ENCODE results near the gene HOXD11.
A peak's percentile ranks its signal among the peaks of the same experiment; 100 is the strongest.

Gene HOXD11

GRCh38 chr2:176076796-176077195 lies 30.3 kb upstream of the HOXD11 start:
- Mint-ChIP-seq H3K27me3 (peaks cover 80% of the 10 kb centered on the region), H3K9me3 (no peaks in the 10 kb centered on the region), H3K36me3 (ENCODE audit: low read depth) (no peaks in the 10 kb centered on the region), H3K4me1 (ENCODE audit: low read depth) (peaks cover 25% of the 10 kb centered on the region), H3K4me3 (no peak overlapping the region), H3K27ac (no peak overlapping the region)
- intact Hi-C loops (cut with micrococcal nuclease): no loop called here

GRCh38 chr2:176078541-176079284 lies 28.4 kb upstream of the HOXD11 start:
- Mint-ChIP-seq H3K9me3 (no peaks in the 10 kb centered on the region), H3K4me3 (no peak overlapping the region), H3K27ac (no peak overlapping the region), H3K27me3 (peaks cover 81% of the 10 kb centered on the region), H3K4me1 (ENCODE audit: low read depth) (peaks cover 31% of the 10 kb centered on the region), H3K36me3 (ENCODE audit: low read depth) (no peaks in the 10 kb centered on the region)
- intact Hi-C loops (cut with micrococcal nuclease): no loop called here

GRCh38 chr2:176079285-176079830 lies 27.7 kb upstream of the HOXD11 start:
- peaks cover 32% of the 10 kb centered on the region for H3K4me1 Mint-ChIP-seq (ENCODE audit: low read depth)
- H3K4me3 Mint-ChIP-seq: peak overlapping the region; percentile 53
- no peaks in the 10 kb centered on the region for H3K36me3 Mint-ChIP-seq (ENCODE audit: low read depth)
- H3K27me3 Mint-ChIP-seq: peaks cover 81% of the 10 kb centered on the region
- H3K27ac Mint-ChIP-seq: no peak overlapping the region
- intact Hi-C loops (cut with micrococcal nuclease): no loop called here
- no peaks in the 10 kb centered on the region for H3K9me3 Mint-ChIP-seq

- Mint-ChIP-seq H3K4me3 (peak overlapping the region; percentile 53), H3K9me3 (no peaks in the 10 kb centered on the region), H3K27ac (no peak overlapping the region), H3K4me1 (ENCODE audit: low read depth) (peaks cover 38% of the 10 kb centered on the region), H3K36me3 (ENCODE audit: low read depth) (no peaks in the 10 kb centered on the region), H3K27me3 (peaks cover 81% of the 10 kb centered on the region)
- intact Hi-C loops (cut with micrococcal nuclease): no loop called here
Observed at GRCh38 chr2:176079831-176080539, 27.1 kb upstream of the HOXD11 start.

DNA sequence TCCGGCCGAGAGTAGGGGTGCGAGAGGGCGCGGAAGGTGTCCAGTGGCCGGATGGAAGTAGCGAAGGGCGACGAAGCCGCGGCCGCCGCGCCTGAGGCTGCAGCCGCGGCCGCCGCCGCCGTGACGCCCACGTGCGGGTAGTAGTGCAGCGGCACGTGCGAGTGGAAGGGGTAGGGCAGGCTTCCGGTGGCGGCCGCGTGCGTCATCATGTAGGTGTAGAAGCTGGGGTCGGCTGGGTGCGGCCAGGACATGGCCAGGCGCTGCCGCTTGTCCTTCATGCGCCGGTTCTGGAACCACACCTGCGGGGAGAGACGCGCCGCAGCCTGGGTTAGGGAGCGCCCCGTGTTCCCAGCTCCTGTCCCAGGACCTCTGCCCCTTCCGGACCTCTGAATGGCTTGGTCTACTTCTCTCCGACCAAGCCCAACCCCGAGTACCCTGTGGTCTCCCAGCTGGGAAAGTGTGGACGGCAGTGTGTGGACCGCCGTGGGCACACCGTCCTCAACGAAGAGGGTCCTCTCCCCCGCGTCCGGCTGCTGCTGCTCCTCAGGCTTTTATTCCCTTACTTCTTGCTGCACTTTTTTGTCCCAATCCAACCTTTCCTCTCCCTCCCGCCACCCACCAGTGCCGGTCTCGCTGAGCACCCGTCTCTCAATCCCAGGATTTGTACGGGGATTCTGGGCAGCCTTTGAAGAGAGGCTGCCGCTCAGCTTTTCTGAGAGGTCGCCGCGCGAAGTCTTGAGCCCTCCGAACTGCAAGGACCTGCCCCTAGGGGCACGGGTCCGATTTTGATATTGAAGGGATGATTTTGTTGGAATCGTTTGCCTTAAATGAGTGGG lies 26.3 kb upstream of the HOXD11 start:
- Mint-ChIP-seq H3K27me3 (peaks cover 81% of the 10 kb centered on the region), H3K9me3 (no peaks in the 10 kb centered on the region), H3K36me3 (ENCODE audit: low read depth) (no peaks in the 10 kb centered on the region), H3K4me3 (peak overlapping the region; percentile 53), H3K27ac (no peak overlapping the region), H3K4me1 (ENCODE audit: low read depth) (peaks cover 42% of the 10 kb centered on the region)
- intact Hi-C loops (cut with micrococcal nuclease): no loop called here

DNA sequence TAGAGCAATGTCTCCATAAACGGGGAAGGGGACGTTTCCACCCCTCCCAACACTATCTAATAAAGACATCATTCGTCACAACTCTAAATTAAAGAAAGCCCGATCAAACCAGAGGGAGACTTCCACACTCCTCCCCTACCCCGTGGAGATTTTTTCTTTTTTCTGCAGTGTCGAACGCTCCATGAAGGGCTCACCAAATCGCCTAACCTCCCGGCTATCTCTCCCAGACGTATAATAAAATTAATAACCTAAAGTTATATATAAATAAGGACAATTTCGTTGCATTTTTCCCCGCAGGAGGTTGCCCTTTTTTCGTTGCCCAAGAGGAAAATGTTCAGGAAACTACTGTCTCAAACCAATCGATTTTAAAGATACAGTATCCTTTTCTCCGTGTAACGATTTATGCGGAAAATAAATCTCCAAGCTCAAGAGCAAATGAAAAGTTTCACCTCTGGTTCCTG lies 25.7 kb upstream of the HOXD11 start:
- Mint-ChIP-seq H3K9me3 (no peaks in the 10 kb centered on the region), H3K27ac (no peak overlapping the region), H3K4me1 (ENCODE audit: low read depth) (peaks cover 49% of the 10 kb centered on the region), H3K4me3 (no peak overlapping the region), H3K36me3 (ENCODE audit: low read depth) (no peaks in the 10 kb centered on the region), H3K27me3 (peaks cover 83% of the 10 kb centered on the region)
- intact Hi-C loops (cut with micrococcal nuclease): no loop called here

- H3K27ac Mint-ChIP-seq: no peak overlapping the region
- H3K27me3 Mint-ChIP-seq: peaks cover 85% of the 10 kb centered on the region
- no peaks in the 10 kb centered on the region for H3K9me3 Mint-ChIP-seq
- intact Hi-C loops (cut with micrococcal nuclease): no loop called here
- no peaks in the 10 kb centered on the region for H3K36me3 Mint-ChIP-seq (ENCODE audit: low read depth)
- H3K4me1 Mint-ChIP-seq (ENCODE audit: low read depth): peaks cover 50% of the 10 kb centered on the region
- no peak overlapping the region for H3K4me3 Mint-ChIP-seq
Observed at GRCh38 chr2:176081837-176082524, 25.1 kb upstream of the HOXD11 start.

- H3K36me3 Mint-ChIP-seq (ENCODE audit: low read depth): no peaks in the 10 kb centered on the region
- peaks cover 90% of the 10 kb centered on the region for H3K27me3 Mint-ChIP-seq
- no peak overlapping the region for H3K4me3 Mint-ChIP-seq
- H3K4me1 Mint-ChIP-seq (ENCODE audit: low read depth): peaks cover 50% of the 10 kb centered on the region
- intact Hi-C loops (cut with micrococcal nuclease): no loop called here
- no peaks in the 10 kb centered on the region for H3K9me3 Mint-ChIP-seq
- no peak overlapping the region for H3K27ac Mint-ChIP-seq
Observed at GRCh38 chr2:176082525-176082823, 24.6 kb upstream of the HOXD11 start.

GRCh38 chr2:176082824-176083751 lies 24.0 kb upstream of the HOXD11 start:
- Mint-ChIP-seq H3K27me3 (peaks cover 96% of the 10 kb centered on the region), H3K4me3 (no peak overlapping the region), H3K4me1 (ENCODE audit: low read depth) (peaks cover 54% of the 10 kb centered on the region), H3K27ac (no peak overlapping the region), H3K9me3 (no peaks in the 10 kb centered on the region), H3K36me3 (ENCODE audit: low read depth) (no peaks in the 10 kb centered on the region)
- intact Hi-C loops (cut with micrococcal nuclease): no loop called here

DNA sequence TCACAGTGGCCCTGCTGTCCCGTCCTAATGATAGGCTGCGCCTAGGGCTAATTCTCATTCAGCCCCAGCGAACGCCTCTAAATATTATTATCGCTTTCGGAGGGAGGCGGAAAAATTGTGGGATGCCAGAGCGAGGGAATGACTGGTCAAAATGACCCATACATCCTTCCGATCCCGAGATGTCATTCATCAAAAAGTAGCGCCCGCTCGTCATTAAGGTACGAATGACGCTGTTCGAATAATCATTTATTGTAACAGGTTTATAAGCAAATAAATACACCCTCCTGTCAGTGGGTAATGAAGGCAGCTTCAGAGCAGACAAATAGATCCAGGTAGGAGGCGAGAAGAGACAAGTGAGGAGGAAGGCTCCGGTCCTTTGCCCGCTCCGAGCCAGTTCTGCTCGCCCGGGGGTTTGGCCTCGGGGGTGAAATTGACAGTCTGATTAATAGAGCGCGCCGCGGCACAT lies 23.3 kb upstream of the HOXD11 start, which contains the start of gene EVX2:
Gene EVX2, minus strand, starts transcription at position 167 of the 466 bp plus-strand sequence. CDS start 186 bp downstream, outside the sequence.
- Mint-ChIP-seq H3K36me3 (ENCODE audit: low read depth) (no peaks in the 10 kb centered on the region), H3K9me3 (no peaks in the 10 kb centered on the region), H3K27me3 (peaks cover 96% of the 10 kb centered on the region), H3K27ac (no peak within 1 kb of the TSS), H3K4me1 (ENCODE audit: low read depth) (peaks cover 53% of the 10 kb centered on the region), H3K4me3 (no peak within 1 kb of the TSS)
- intact Hi-C loops (cut with micrococcal nuclease): no loop called here

DNA sequence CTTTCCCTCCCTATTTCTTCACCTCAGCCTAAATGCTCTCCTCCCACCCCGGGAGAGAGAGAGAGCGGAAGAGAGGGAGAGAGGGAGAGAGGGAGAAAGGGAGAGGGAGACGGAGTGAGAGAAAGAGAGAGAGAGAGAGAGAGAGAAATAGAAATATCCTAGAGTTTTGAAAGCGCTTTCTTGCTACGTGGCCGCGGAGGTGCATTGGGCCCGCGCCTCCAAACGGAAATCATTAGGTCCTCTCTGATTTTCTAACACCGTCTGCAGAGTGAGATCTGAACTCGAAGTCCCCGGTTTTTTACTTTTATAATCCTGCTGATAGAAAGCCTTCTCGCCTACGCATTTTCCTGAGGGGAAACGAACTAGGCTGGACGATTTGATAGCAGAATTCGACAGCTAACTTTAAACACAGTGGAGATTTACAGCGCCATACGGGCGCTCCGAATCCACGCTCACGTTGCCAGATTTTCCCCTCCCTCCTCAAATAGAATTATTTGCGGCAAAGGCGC lies 22.4 kb upstream of the HOXD11 start:
- no peak overlapping the region for H3K27ac Mint-ChIP-seq
- H3K4me1 Mint-ChIP-seq (ENCODE audit: low read depth): peaks cover 44% of the 10 kb centered on the region
- H3K9me3 Mint-ChIP-seq: no peaks in the 10 kb centered on the region
- H3K27me3 Mint-ChIP-seq: peaks cover 96% of the 10 kb centered on the region
- H3K36me3 Mint-ChIP-seq (ENCODE audit: low read depth): no peaks in the 10 kb centered on the region
- H3K4me3 Mint-ChIP-seq: no peak overlapping the region
- intact Hi-C loops (cut with micrococcal nuclease): no loop called here

DNA sequence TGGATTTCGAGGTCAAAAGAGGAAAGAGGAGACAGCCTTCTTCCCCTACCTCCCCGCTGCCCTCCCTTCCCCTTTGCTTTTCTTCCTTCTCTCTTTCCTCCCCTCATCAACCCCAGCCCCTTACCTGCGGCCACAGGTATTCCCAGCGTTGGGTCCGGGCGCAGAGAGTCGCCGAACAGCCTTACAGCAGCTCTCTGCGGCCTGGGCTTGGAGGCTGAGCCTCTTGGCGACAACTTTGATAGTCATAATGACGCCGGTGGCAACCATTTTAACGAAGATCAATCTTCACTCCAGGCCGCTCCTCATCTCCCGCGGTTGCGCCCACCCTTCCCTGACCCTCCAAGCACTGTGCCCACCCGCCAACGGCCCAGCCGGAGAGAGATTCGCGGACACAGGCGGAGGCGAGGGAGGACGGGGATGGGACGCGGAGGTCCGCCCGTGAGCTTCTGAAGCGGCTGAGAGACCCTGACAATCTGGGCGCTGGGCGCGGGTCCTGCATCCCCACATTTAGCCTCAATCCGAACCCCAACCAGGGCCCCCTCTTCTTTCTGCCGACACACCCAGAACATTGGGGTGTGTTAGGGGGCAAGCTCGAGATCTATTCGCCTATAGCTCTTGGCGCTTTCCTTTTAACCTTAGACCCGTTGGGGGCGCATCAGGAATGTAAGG lies 21.8 kb upstream of the HOXD11 start:
- Mint-ChIP-seq H3K4me3 (no peak overlapping the region), H3K27ac (no peak overlapping the region), H3K36me3 (ENCODE audit: low read depth) (no peaks in the 10 kb centered on the region), H3K4me1 (ENCODE audit: low read depth) (peaks cover 42% of the 10 kb centered on the region), H3K27me3 (peaks cover 100% of the 10 kb centered on the region), H3K9me3 (no peaks in the 10 kb centered on the region)
- intact Hi-C loops (cut with micrococcal nuclease): no loop called here

All from dendritic cell treated with granulocyte-macrophage colony-stimulating factor and Interleukin-4, amounts not matched to agents 40 ng/mL and 50 ng/mL, for 4 days (primary cell).